Measurements from ENCODE around the gene MAP1B.

DNA sequence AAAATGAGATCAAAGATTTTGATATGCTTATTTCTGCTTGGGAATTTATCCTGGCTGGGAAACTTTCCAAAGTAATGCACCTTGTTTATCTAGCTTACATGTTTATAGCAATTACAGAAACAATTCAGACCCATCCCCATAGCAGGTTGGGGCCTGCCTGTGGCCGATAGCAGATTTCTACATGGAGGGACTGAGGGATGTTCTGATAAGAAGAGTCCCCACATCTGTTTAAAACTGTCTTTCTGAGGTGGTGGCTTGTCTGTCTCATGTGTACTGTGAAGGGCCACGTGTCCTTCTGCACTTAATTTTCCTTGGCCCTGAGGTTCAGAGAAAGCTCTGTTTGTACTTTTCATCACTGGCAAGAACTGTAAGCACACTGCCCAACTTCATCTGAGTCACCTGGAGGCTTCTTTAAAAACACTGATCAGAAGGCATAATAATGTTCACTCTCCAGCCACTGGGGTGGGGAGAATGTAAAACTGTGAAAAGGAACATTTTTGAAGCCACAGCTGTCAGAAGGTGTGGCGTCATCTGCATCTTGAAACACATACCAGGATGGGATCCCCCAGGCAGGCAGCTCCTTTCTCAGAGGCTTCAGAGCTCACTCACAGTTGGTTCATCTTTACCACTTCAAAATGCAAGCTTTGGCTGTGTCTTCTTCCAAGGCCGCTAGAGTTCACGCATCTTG lies 80.3 kb downstream of the MAP1B start:
- TF ChIP-seq, protein P1, sequence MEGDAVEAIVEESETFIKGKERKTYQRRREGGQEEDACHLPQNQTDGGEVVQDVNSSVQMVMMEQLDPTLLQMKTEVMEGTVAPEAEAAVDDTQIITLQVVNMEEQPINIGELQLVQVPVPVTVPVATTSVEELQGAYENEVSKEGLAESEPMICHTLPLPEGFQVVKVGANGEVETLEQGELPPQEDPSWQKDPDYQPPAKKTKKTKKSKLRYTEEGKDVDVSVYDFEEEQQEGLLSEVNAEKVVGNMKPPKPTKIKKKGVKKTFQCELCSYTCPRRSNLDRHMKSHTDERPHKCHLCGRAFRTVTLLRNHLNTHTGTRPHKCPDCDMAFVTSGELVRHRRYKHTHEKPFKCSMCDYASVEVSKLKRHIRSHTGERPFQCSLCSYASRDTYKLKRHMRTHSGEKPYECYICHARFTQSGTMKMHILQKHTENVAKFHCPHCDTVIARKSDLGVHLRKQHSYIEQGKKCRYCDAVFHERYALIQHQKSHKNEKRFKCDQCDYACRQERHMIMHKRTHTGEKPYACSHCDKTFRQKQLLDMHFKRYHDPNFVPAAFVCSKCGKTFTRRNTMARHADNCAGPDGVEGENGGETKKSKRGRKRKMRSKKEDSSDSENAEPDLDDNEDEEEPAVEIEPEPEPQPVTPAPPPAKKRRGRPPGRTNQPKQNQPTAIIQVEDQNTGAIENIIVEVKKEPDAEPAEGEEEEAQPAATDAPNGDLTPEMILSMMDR (IDR thresholded peaks at IDR 0.05; ENCODE audit: poor library complexity) = no peak
- no peak for TF ChIP-seq EZH2 (IDR thresholded peaks at IDR 0.05; ENCODE audit: borderline replicate concordance)
- no peak for TF ChIP-seq EZH2phosphoT487 (IDR thresholded peaks at IDR 0.05; ENCODE audit: low read depth, severe bottlenecking, unreplicated experiment)

All from hepatocyte (in vitro differentiated cells).